Neural cell (in vitro differentiated cells): ENCODE data around the gene SARS2. TPM values are rescaled to one million over a fixed set of nuclear protein-coding genes. Genes with fewer than 3 reads are reported as not detected.

Experiments
- H2AFZ ChIP-seq: fragments of 200-600, 300-800 bp; sonication (generic), shearing (Covaris generic); 2 replicates; pipeline ENCODE4 v1.6.0; 2014; ENCODE audit warnings: low read depth, mild to moderate bottlenecking, antibody characterized with exemption, low read length, moderate library complexity
- H3F3A ChIP-seq: fragments of 200-600 bp; shearing (Covaris generic); 2 replicates; pipeline ENCODE4 v1.6.1; 2016; ENCODE audit warnings: mild to moderate bottlenecking, moderate library complexity, mixed read lengths, antibody characterized with exemption, low read length; ENCODE audit not compliant: insufficient read depth, poor library complexity, severe bottlenecking
- H3K27ac ChIP-seq: fragments of 200-600, 300-800 bp; sonication (generic), shearing (Covaris generic); 2 replicates; pipeline ENCODE4 v1.5.1; 2014; ENCODE audit warnings: mild to moderate bottlenecking, low read length, moderate library complexity
- H3K27me3 ChIP-seq: fragments of 300-800, 200-600 bp; sonication (generic), shearing (Covaris generic); 2 replicates; pipeline ENCODE4 v1.6.0; 2014; ENCODE audit warnings: mild to moderate bottlenecking, low read depth, low read length, moderate library complexity; ENCODE audit not compliant: insufficient read depth
- H3K36me3 ChIP-seq: fragments of 300-800, 200-600 bp; sonication (generic), shearing (Covaris generic); 2 replicates; pipeline ENCODE4 v1.5.1; 2014; ENCODE audit warnings: mild to moderate bottlenecking, antibody characterized with exemption, low read length, moderate library complexity; ENCODE audit not compliant: insufficient read depth
- H3K4me2 ChIP-seq: fragments of 300-800, 200-600 bp; sonication (generic), shearing (Covaris generic); 2 replicates; pipeline ENCODE4 v1.6.0; 2014; ENCODE audit warnings: mild to moderate bottlenecking, low read length
- H3K4me3 ChIP-seq: fragments of 300-800, 200-600 bp; sonication (generic), shearing (Covaris generic); 2 replicates; pipeline ENCODE4 v1.5.1; 2014; ENCODE audit warnings: mild to moderate bottlenecking, low read length, moderate library complexity
- H3K79me2 ChIP-seq: fragments of 200-600 bp; shearing (Covaris generic); replicated peaks from 2 replicates; pipeline ENCODE4 v1.6.0; 2014; ENCODE audit warnings: mild to moderate bottlenecking, low read length, moderate library complexity; ENCODE audit not compliant: insufficient read depth
- H3K9ac ChIP-seq: fragments of 300-800, 200-600 bp; sonication (generic), shearing (Covaris generic); 2 replicates; pipeline ENCODE4 v1.6.1; 2016; ENCODE audit warnings: mild to moderate bottlenecking, low read length, mixed read lengths
- H3K9me2 ChIP-seq: fragments of 200-600 bp; shearing (Covaris generic); 2 replicates; pipeline ENCODE4 v1.6.1; 2016; ENCODE audit warnings: mild to moderate bottlenecking, low read length, mixed read lengths; ENCODE audit not compliant: insufficient read depth
- H3K9me3 ChIP-seq: fragments of 200-600, 300-800 bp; sonication (generic), shearing (Covaris generic); 2 replicates; pipeline ENCODE4 v1.6.1; 2016; ENCODE audit warnings: mild to moderate bottlenecking, mixed run types, low read length, moderate library complexity, mixed read lengths
- H4K20me1 ChIP-seq: fragments of 200-600 bp; shearing (Covaris generic); 2 replicates; pipeline ENCODE4 v1.6.1; 2016; ENCODE audit warnings: mild to moderate bottlenecking, mixed run types; ENCODE audit not compliant: insufficient read depth
- CTCF ChIP-seq: fragments of 450-650 bp; IDR thresholded peaks from 2 replicates; pipeline ENCODE4 v1.5.1; 2014; ENCODE audit warnings: antibody characterized with exemption, mild to moderate bottlenecking, moderate library complexity; ENCODE audit not compliant: poor library complexity, severe bottlenecking
- EP300 ChIP-seq: fragments of 450-650 bp; conservative IDR thresholded peaks from 2 replicates; pipeline ENCODE4 v1.6.1; 2014; ENCODE audit warnings: antibody characterized with exemption, mild to moderate bottlenecking, moderate library complexity; ENCODE audit not compliant: poor library complexity, severe bottlenecking
- EZH2 ChIP-seq: fragments of 200-600, 300-800 bp; shearing (Covaris generic), sonication (generic); IDR thresholded peaks from 2 replicates; pipeline ENCODE4 v1.6.1; 2014; ENCODE audit warnings: antibody characterized with exemption, low read length, borderline replicate concordance, mild to moderate bottlenecking; ENCODE audit not compliant: insufficient read depth, poor library complexity, severe bottlenecking
- MXI1 ChIP-seq: fragments of 450-650 bp; conservative IDR thresholded peaks from 2 replicates; pipeline ENCODE4 v1.6.1; 2014; ENCODE audit warnings: antibody characterized with exemption, mild to moderate bottlenecking; ENCODE audit not compliant: poor library complexity, severe bottlenecking
- POLR2AphosphoS5 ChIP-seq: IDR thresholded peaks from 2 replicates; pipeline ENCODE4 v1.6.1; 2012
- RAD21 ChIP-seq: fragments of 450-650 bp; conservative IDR thresholded peaks from 2 replicates; pipeline ENCODE4 v1.6.1; 2014; ENCODE audit warnings: antibody characterized with exemption, mild to moderate bottlenecking, moderate library complexity
- REST ChIP-seq: IDR thresholded peaks from 2 replicates; pipeline ENCODE4 v1.6.1; 2012; ENCODE audit warnings: borderline replicate concordance
- SMC3 ChIP-seq: fragments of 450-650 bp; conservative IDR thresholded peaks from 2 replicates; pipeline ENCODE4 v1.6.1; 2014; ENCODE audit warnings: antibody characterized with exemption, mild to moderate bottlenecking, moderate library complexity; ENCODE audit not compliant: poor library complexity
- TAF1 ChIP-seq: IDR thresholded peaks from 2 replicates; pipeline ENCODE4 v1.6.1; 2012; ENCODE audit warnings: low read depth
- polyA plus RNA-seq: library from polyadenylated mRNA; depleted of rRNA; stranded (reverse); fragments of >200 nt; gene quantifications from 2 replicates; pipeline ENCODE4 v1.2.3, GENCODE V29; 2014

SARS2 gene
- polyA plus RNA-seq, 1 donor from 2014 or later: 14.6 TPM

- Histone ChIP-seq H3K27ac (no peak overlapping the region), H3K9me3 (no peaks in the 10 kb centered on the region), H3K9me2 (no peaks in the 10 kb centered on the region), H4K20me1 (no peaks in the 10 kb centered on the region), H3K4me3 (no peak overlapping the region), H3F3A (no peaks in the 10 kb centered on the region), H3K9ac (no peak overlapping the region), H3K36me3 (no peaks in the 10 kb centered on the region), H3K4me2 (no peak overlapping the region), H2AFZ (no peak overlapping the region), H3K27me3 (no peaks in the 10 kb centered on the region), H3K79me2 (no peaks in the 10 kb centered on the region)
- TF ChIP-seq EZH2: no peak
- TF ChIP-seq TAF1: no peak
- no peak for TF ChIP-seq REST
- TF ChIP-seq RAD21: no peak
- no peak for TF ChIP-seq SMC3
- TF ChIP-seq EP300: no peak
- no peak for TF ChIP-seq CTCF
- TF ChIP-seq POLR2AphosphoS5: no peak
- no peak for TF ChIP-seq MXI1
Observed at GRCh38 chr19:38917516-38917915, 13.0 kb downstream of the SARS2 start.

- H2AFZ ChIP-seq: no peak overlapping the region
- H3K4me2 ChIP-seq: no peak overlapping the region
- H3K79me2 ChIP-seq: no peaks in the 10 kb centered on the region
- H3K4me3 ChIP-seq: no peak overlapping the region
- H3K27ac ChIP-seq: no peak overlapping the region
- H3K9ac ChIP-seq: no peak overlapping the region
- no peak for TF ChIP-seq RAD21
- no peak for TF ChIP-seq CTCF
- TF ChIP-seq SMC3: no peak
- TF ChIP-seq EZH2: no peak
- TF ChIP-seq POLR2AphosphoS5: no peak
- TF ChIP-seq TAF1: no peak
- no peak for TF ChIP-seq REST
- no peak for TF ChIP-seq EP300
- no peak for TF ChIP-seq MXI1
- H4K20me1 ChIP-seq: no peaks in the 10 kb centered on the region
- H3K27me3 ChIP-seq: no peaks in the 10 kb centered on the region
- no peaks in the 10 kb centered on the region for H3F3A ChIP-seq
- H3K9me2 ChIP-seq: no peaks in the 10 kb centered on the region
- H3K36me3 ChIP-seq: no peaks in the 10 kb centered on the region
- H3K9me3 ChIP-seq: no peaks in the 10 kb centered on the region
Observed at GRCh38 chr19:38915329-38916321, 14.9 kb downstream of the SARS2 start.
